Loucy (cell line): Measurements from ENCODE around the gene JAM3.

Experiments
- EZH2phosphoT487 ChIP-seq: fragments of 200-600 bp; IDR thresholded peaks from 2 replicates; pipeline ENCODE4 v1.6.1; 2018; ENCODE audit warnings: antibody characterized with exemption, mild to moderate bottlenecking, moderate library complexity, borderline replicate concordance
- TF ChIP-seq, protein P1 (sequence below): fragments of 200-600 bp; sonication (generic); conservative IDR thresholded peaks from 2 replicates; pipeline ENCODE4 v1.5.1; 2014; ENCODE audit warnings: mild to moderate bottlenecking, antibody characterized with exemption, low read length

GRCh38 chr11:134120143-134120850, 51.4 kb downstream of the JAM3 start:
- TF ChIP-seq, protein P1, sequence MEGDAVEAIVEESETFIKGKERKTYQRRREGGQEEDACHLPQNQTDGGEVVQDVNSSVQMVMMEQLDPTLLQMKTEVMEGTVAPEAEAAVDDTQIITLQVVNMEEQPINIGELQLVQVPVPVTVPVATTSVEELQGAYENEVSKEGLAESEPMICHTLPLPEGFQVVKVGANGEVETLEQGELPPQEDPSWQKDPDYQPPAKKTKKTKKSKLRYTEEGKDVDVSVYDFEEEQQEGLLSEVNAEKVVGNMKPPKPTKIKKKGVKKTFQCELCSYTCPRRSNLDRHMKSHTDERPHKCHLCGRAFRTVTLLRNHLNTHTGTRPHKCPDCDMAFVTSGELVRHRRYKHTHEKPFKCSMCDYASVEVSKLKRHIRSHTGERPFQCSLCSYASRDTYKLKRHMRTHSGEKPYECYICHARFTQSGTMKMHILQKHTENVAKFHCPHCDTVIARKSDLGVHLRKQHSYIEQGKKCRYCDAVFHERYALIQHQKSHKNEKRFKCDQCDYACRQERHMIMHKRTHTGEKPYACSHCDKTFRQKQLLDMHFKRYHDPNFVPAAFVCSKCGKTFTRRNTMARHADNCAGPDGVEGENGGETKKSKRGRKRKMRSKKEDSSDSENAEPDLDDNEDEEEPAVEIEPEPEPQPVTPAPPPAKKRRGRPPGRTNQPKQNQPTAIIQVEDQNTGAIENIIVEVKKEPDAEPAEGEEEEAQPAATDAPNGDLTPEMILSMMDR, result no peak
- TF ChIP-seq EZH2phosphoT487, result no peak
